ENCODE data around the gene DPP10. TPM values are rescaled to one million over a fixed set of nuclear protein-coding genes. Genes with fewer than 3 reads are reported as not detected.

The DPP10 gene
- total RNA-seq, 1 donor from 2014 or later, result 1.1 TPM

GRCh38 chr2:114714313-114714712 lies 271.9 kb downstream of the DPP10 start:
- no peaks in the 10 kb centered on the region for H3K36me3 Mint-ChIP-seq (ENCODE audit: low read depth, unreplicated experiment)
- H3K27me3 Mint-ChIP-seq (ENCODE audit: low read depth, unreplicated experiment), result no peaks in the 10 kb centered on the region
- H3K4me1 Mint-ChIP-seq (ENCODE audit: low read depth, unreplicated experiment), result no peaks in the 10 kb centered on the region
- H2AFZ ChIP-seq (ENCODE audit: low read depth, low read length), result no peak overlapping the region
- H3K4me3 ChIP-seq (ENCODE audit: insufficient read depth, low read depth, low read length), result no peak overlapping the region
- H3K4me3 Mint-ChIP-seq (ENCODE audit: unreplicated experiment), result no peak overlapping the region
- no peak for FAIRE-seq
- H3K4me1 ChIP-seq (ENCODE audit: insufficient read depth, low read length), result no peaks in the 10 kb centered on the region
- no peak overlapping the region for H3K27ac ChIP-seq (ENCODE audit: low read depth, low read length)
- no peak overlapping the region for H3K9ac ChIP-seq (ENCODE audit: low read length)
- no peaks in the 10 kb centered on the region for H3K36me3 ChIP-seq (ENCODE audit: insufficient read depth, low read length)
- no peak for TF ChIP-seq EZH2 (IDR thresholded peaks at IDR 0.05; ENCODE audit: insufficient read depth, low read length)
- TF ChIP-seq, protein P1, sequence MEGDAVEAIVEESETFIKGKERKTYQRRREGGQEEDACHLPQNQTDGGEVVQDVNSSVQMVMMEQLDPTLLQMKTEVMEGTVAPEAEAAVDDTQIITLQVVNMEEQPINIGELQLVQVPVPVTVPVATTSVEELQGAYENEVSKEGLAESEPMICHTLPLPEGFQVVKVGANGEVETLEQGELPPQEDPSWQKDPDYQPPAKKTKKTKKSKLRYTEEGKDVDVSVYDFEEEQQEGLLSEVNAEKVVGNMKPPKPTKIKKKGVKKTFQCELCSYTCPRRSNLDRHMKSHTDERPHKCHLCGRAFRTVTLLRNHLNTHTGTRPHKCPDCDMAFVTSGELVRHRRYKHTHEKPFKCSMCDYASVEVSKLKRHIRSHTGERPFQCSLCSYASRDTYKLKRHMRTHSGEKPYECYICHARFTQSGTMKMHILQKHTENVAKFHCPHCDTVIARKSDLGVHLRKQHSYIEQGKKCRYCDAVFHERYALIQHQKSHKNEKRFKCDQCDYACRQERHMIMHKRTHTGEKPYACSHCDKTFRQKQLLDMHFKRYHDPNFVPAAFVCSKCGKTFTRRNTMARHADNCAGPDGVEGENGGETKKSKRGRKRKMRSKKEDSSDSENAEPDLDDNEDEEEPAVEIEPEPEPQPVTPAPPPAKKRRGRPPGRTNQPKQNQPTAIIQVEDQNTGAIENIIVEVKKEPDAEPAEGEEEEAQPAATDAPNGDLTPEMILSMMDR (IDR thresholded peaks at IDR 0.05; ENCODE audit: insufficient read depth, low read depth, low read length), result no peak
- H3K27ac Mint-ChIP-seq (ENCODE audit: unreplicated experiment), result no peak overlapping the region
- no peaks in the 10 kb centered on the region for H3K27me3 ChIP-seq (ENCODE audit: insufficient read depth, low read length)
- H3K4me2 ChIP-seq (ENCODE audit: low read length), result no peak overlapping the region
- H3K79me2 ChIP-seq (ENCODE audit: insufficient read depth, low read length), result no peaks in the 10 kb centered on the region
- no peaks in the 10 kb centered on the region for H4K20me1 ChIP-seq (ENCODE audit: insufficient read depth, low read length)
- H3K9me3 Mint-ChIP-seq (ENCODE audit: unreplicated experiment), result no peaks in the 10 kb centered on the region
- no peak for DNase-seq (ENCODE audit: low read depth)
- no peaks in the 10 kb centered on the region for H3K9me3 ChIP-seq (ENCODE audit: insufficient read depth, low read depth, low read length)

DNA sequence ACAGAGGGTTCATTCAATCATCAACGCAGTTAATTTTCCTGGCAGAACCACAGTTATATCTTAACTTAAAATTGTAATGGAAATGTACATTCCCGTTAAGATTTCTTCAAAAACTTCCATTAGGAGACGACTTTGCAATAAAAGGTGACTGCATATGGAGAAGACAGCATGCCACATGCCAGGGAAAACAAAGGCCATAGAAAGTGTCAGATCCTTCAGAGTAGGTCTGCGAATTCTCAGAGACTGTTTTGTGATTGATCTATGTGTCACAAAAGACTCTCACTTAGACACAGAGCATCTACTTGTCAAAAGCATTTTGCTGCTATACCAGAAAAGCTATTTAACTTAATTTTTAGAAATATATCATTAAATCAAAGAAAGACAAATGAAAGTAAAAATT lies 274.6 kb downstream of the DPP10 start:
- Mint-ChIP-seq H3K27me3 (ENCODE audit: low read depth, unreplicated experiment) (no peaks in the 10 kb centered on the region), H3K4me3 (ENCODE audit: unreplicated experiment) (no peak overlapping the region), H3K4me1 (ENCODE audit: low read depth, unreplicated experiment) (no peaks in the 10 kb centered on the region), H3K9me3 (ENCODE audit: unreplicated experiment) (no peaks in the 10 kb centered on the region), H3K36me3 (ENCODE audit: low read depth, unreplicated experiment) (no peaks in the 10 kb centered on the region), H3K27ac (ENCODE audit: unreplicated experiment) (no peak overlapping the region)
- H4K20me1 ChIP-seq (ENCODE audit: insufficient read depth, low read length), result no peaks in the 10 kb centered on the region
- no peak for FAIRE-seq
- TF ChIP-seq EZH2 (IDR thresholded peaks at IDR 0.05; ENCODE audit: insufficient read depth, low read length), result no peak
- TF ChIP-seq, protein P1 (IDR thresholded peaks at IDR 0.05; ENCODE audit: insufficient read depth, low read depth, low read length), result no peak
- H2AFZ ChIP-seq (ENCODE audit: low read depth, low read length), result no peak overlapping the region
- H3K9me3 ChIP-seq (ENCODE audit: insufficient read depth, low read depth, low read length), result no peaks in the 10 kb centered on the region
- no peaks in the 10 kb centered on the region for H3K27me3 ChIP-seq (ENCODE audit: insufficient read depth, low read length)
- H3K27ac ChIP-seq (ENCODE audit: low read depth, low read length), result no peak overlapping the region
- no peaks in the 10 kb centered on the region for H3K79me2 ChIP-seq (ENCODE audit: insufficient read depth, low read length)
- no peak for DNase-seq (ENCODE audit: low read depth)
- H3K4me1 ChIP-seq (ENCODE audit: insufficient read depth, low read length), result no peaks in the 10 kb centered on the region
- H3K4me2 ChIP-seq (ENCODE audit: low read length), result no peak overlapping the region
- H3K9ac ChIP-seq (ENCODE audit: low read length), result no peak overlapping the region
- no peaks in the 10 kb centered on the region for H3K36me3 ChIP-seq (ENCODE audit: insufficient read depth, low read length)
- H3K4me3 ChIP-seq (ENCODE audit: insufficient read depth, low read depth, low read length), result no peak overlapping the region

- H3K36me3 Mint-ChIP-seq (ENCODE audit: low read depth, unreplicated experiment), result no peaks in the 10 kb centered on the region
- Histone ChIP-seq H3K9ac (ENCODE audit: low read length) (no peak overlapping the region), H3K36me3 (ENCODE audit: insufficient read depth, low read length) (no peaks in the 10 kb centered on the region), H3K4me3 (ENCODE audit: insufficient read depth, low read depth, low read length) (no peak overlapping the region), H3K27me3 (ENCODE audit: insufficient read depth, low read length) (no peaks in the 10 kb centered on the region), H3K4me2 (ENCODE audit: low read length) (no peak overlapping the region), H3K79me2 (ENCODE audit: insufficient read depth, low read length) (no peaks in the 10 kb centered on the region), H3K4me1 (ENCODE audit: insufficient read depth, low read length) (no peaks in the 10 kb centered on the region), H2AFZ (ENCODE audit: low read depth, low read length) (no peak overlapping the region), H3K9me3 (ENCODE audit: insufficient read depth, low read depth, low read length) (no peaks in the 10 kb centered on the region), H4K20me1 (ENCODE audit: insufficient read depth, low read length) (no peaks in the 10 kb centered on the region), H3K27ac (ENCODE audit: low read depth, low read length) (no peak overlapping the region)
- TF ChIP-seq EZH2 (IDR thresholded peaks at IDR 0.05; ENCODE audit: insufficient read depth, low read length), result no peak
- TF ChIP-seq, protein P1 (IDR thresholded peaks at IDR 0.05; ENCODE audit: insufficient read depth, low read depth, low read length), result no peak
- DNase-seq (ENCODE audit: low read depth) (no peak), FAIRE-seq (no peak)
- H3K4me1 Mint-ChIP-seq (ENCODE audit: low read depth, unreplicated experiment), result no peaks in the 10 kb centered on the region
- H3K27me3 Mint-ChIP-seq (ENCODE audit: low read depth, unreplicated experiment), result peaks cover 2% of the 10 kb centered on the region
- H3K27ac Mint-ChIP-seq (ENCODE audit: unreplicated experiment), result no peak overlapping the region
- H3K4me3 Mint-ChIP-seq (ENCODE audit: unreplicated experiment), result no peak overlapping the region
- H3K9me3 Mint-ChIP-seq (ENCODE audit: unreplicated experiment), result no peaks in the 10 kb centered on the region
Measured at GRCh38 chr2:114724454-114724853, 282.0 kb downstream of the DPP10 start.
